ENCODE results near the gene OR1J4. TPM values are rescaled to one million over a fixed set of nuclear protein-coding genes. Genes with fewer than 3 reads are reported as not detected.
A peak's percentile ranks its signal among the peaks of the same experiment; 100 is the strongest.

Gene OR1J4
- total RNA-seq, 1 experiment from 2014 or later, result not detected

DNA sequence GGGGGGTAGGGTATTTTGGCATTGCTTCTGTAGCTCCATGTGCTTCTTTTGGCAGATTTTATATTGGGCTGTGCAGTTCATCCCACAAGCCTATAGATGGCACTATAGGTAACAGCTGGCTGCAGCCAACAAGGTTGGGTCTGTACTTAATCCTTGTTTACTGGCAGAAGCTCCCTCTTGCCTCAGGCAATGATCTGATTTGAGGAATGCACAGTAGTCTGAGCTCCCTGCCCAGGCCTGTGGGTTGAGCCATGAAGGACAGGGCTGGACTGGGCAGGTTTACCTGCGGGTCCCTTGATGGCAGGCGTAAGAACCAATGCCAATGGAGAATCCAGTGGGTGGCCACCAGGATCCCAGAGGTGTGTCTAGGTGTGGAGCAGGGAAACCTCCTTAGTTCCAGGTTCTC, 20.1 kb upstream of the OR1J4 start:
- Histone ChIP-seq H4K20me1 (ENCODE audit: insufficient read depth) (no peaks in the 10 kb centered on the region), H3K9me3 (ENCODE audit: control insufficient read depth in 1 of 2, insufficient read depth in 1 of 2, low read depth in 1 of 2, low read length in 2 of 2) (no peaks in the 10 kb centered on the region), H3K27me3 (ENCODE audit: insufficient read depth, low read length) (peaks cover 40% of the 10 kb centered on the region), H3K9me2 (ENCODE audit: insufficient read depth) (no peaks in the 10 kb centered on the region), H3K36me3 (ENCODE audit: control insufficient read depth in 1 of 2, insufficient read depth in 2 of 2, low read length in 2 of 2) (no peaks in the 10 kb centered on the region), H3K79me2 (ENCODE audit: insufficient read depth, low read length) (no peaks in the 10 kb centered on the region), H2AFZ (ENCODE audit: low read depth, low read length, poor library complexity, severe bottlenecking) (no peak overlapping the region), H3K27ac (ENCODE audit: low read depth, low read length) (no peak overlapping the region), H3K9ac (ENCODE audit: low read length) (no peak overlapping the region), H3K4me2 (ENCODE audit: low read length) (no peak overlapping the region), H3K4me3 (replicated peaks in 1 of 2; ENCODE audit: low read depth in 1 of 2, low read length in 2 of 2) (no peak overlapping the region), H3K4me1 (ENCODE audit: control insufficient read depth in 1 of 2, insufficient read depth in 2 of 2, low read length in 2 of 2) (no peaks in the 10 kb centered on the region)
- ChIA-PET CTCF (interaction anchor here (0.9 to 1.9 kb wide), 18 partner anchors 9 to 314 kb away, joined by 3 to 12 read pairs (median 5); partner anchors contain the start of gene OR1N2), RAD21 (ENCODE audit: low non-redundant PET in 1 of 2, low total read pairs in 2 of 2, uncharacterized antibody in 2 of 2, unreplicated experiment in 2 of 2) (interaction anchor here in 1 of 2 experiments (0.5 to 0.6 kb wide), 2 partner anchors 98 to 765 kb away, joined by 3 read pairs; no protein-coding TSS in a partner anchor), POLR2A (no interaction called here)
- TF ChIP-seq, protein P1, sequence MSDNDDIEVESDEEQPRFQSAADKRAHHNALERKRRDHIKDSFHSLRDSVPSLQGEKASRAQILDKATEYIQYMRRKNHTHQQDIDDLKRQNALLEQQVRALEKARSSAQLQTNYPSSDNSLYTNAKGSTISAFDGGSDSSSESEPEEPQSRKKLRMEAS (IDR thresholded peaks at IDR 0.05), result peak; percentile 26; the same call in 1 of the 2 replicates
- TF ChIP-seq POLR2A (IDR thresholded peaks at IDR 0.05; ENCODE audit: borderline replicate concordance, extremely low read depth, insufficient read depth, insufficient read length) (no peak), ELF1 (IDR thresholded peaks at IDR 0.05; ENCODE audit: borderline replicate concordance, low read depth) (no peak), SIN3A (IDR thresholded peaks at IDR 0.05; ENCODE audit: low read depth) (no peak), SP1 (IDR thresholded peaks at IDR 0.05; ENCODE audit: low read depth) (no peak), EZH2 (IDR thresholded peaks at IDR 0.05) (no peak), ZNF274 (IDR thresholded peaks at IDR 0.05; ENCODE audit: low read depth, low read length) (no peak), ZFX (IDR thresholded peaks at IDR 0.05) (no peak), RAD21 (IDR thresholded peaks at IDR 0.05; ENCODE audit: low read depth) (peak; percentile 60), YY1 (IDR thresholded peaks at IDR 0.05; ENCODE audit: extremely low read depth, insufficient replicate concordance, low read depth, low read length) (no peak)
- TF ChIP-seq, protein P2, sequence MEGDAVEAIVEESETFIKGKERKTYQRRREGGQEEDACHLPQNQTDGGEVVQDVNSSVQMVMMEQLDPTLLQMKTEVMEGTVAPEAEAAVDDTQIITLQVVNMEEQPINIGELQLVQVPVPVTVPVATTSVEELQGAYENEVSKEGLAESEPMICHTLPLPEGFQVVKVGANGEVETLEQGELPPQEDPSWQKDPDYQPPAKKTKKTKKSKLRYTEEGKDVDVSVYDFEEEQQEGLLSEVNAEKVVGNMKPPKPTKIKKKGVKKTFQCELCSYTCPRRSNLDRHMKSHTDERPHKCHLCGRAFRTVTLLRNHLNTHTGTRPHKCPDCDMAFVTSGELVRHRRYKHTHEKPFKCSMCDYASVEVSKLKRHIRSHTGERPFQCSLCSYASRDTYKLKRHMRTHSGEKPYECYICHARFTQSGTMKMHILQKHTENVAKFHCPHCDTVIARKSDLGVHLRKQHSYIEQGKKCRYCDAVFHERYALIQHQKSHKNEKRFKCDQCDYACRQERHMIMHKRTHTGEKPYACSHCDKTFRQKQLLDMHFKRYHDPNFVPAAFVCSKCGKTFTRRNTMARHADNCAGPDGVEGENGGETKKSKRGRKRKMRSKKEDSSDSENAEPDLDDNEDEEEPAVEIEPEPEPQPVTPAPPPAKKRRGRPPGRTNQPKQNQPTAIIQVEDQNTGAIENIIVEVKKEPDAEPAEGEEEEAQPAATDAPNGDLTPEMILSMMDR (IDR thresholded peaks at IDR 0.05 in 2 of 3, conservative IDR thresholded peaks at IDR 0.05 in 1 of 3; ENCODE audit: borderline replicate concordance in 1 of 3, insufficient read depth in 1 of 3, low read depth in 2 of 3, low read length in 2 of 3), result peak; percentile 44 to 85 (median 83); a peak in 5 of 6 replicates
- intact Hi-C loops (cut with micrococcal nuclease), result no loop called here
- DNase-seq (ENCODE audit: low read depth, low spot score) (peak; percentile 29), ATAC-seq (peak; percentile 94)
- BruUV-seq (replicated peaks), result no TSS peak
